Measurements from ENCODE around the gene SERGEF. TPM values are rescaled to one million over a fixed set of nuclear protein-coding genes. Genes with fewer than 3 reads are reported as not detected.
"Not testable (repeated sequence)": the region's sequence is repeated elsewhere in the genome, so short reads cannot be mapped to it uniquely, and the experiment has no call there.

The SERGEF gene
- total RNA-seq, 1 donor from 2014 or later, result 15.4 TPM

GRCh38 chr11:18005376-18006129 is 7.3 kb downstream of the SERGEF start:
- intact Hi-C loops (cut with micrococcal nuclease), result no loop called here
- DNase-seq (no peak), ATAC-seq (no peak)

GRCh38 chr11:18001191-18001590 is 11.7 kb downstream of the SERGEF start:
- intact Hi-C loops (cut with micrococcal nuclease), result no loop called here
- DNase-seq (no peak), ATAC-seq (no peak)

GRCh38 chr11:18000760-18001159 is 12.1 kb downstream of the SERGEF start:
- DNase-seq (no peak), ATAC-seq (no peak)
- intact Hi-C loops (cut with micrococcal nuclease), result no loop called here

- DNase-seq; ATAC-seq; intact Hi-C loops (cut with micrococcal nuclease): not testable (repeated sequence)
These were observed 12.7 kb downstream of the SERGEF start for GRCh38 chr11:18000128-18000527.

- ATAC-seq (no peak), DNase-seq (no peak)
- intact Hi-C loops (cut with micrococcal nuclease), result no loop called here
These were observed 19.9 kb downstream of the SERGEF start for GRCh38 chr11:17992916-17993315.

GRCh38 chr11:17991783-17992433 is 20.9 kb downstream of the SERGEF start:
- ATAC-seq (peak; percentile 24), DNase-seq (no peak)
- intact Hi-C loops (cut with micrococcal nuclease), result no loop called here

GRCh38 chr11:17989306-17989705 is 23.5 kb downstream of the SERGEF start:
- intact Hi-C loops (cut with micrococcal nuclease), result no loop called here
- no peak for ATAC-seq

GRCh38 chr11:17988465-17988864 is 24.4 kb downstream of the SERGEF start:
- DNase-seq (no peak), ATAC-seq (no peak)
- intact Hi-C loops (cut with micrococcal nuclease), result no loop called here

More at GRCh38 chr11:17989306-17989705, 23.5 kb downstream of the SERGEF start:
- DNase-seq, result no peak

- no peak for DNase-seq
- intact Hi-C loops (cut with micrococcal nuclease), result no loop called here
- no peak for ATAC-seq
These were observed 25.0 kb downstream of the SERGEF start for GRCh38 chr11:17987826-17988225.

- ATAC-seq, result no peak
- DNase-seq, result no peak
- intact Hi-C loops (cut with micrococcal nuclease), result no loop called here
These were observed 26.1 kb downstream of the SERGEF start for GRCh38 chr11:17986711-17987220.

- ATAC-seq (peak; percentile 69), DNase-seq (peak; percentile 60)
- intact Hi-C loops (cut with micrococcal nuclease), result no loop called here
These were observed 26.7 kb downstream of the SERGEF start for GRCh38 chr11:17986007-17986710.

- intact Hi-C loops (cut with micrococcal nuclease), result no loop called here
- ATAC-seq (peak; percentile 81), DNase-seq (no peak)
These were observed 27.3 kb downstream of the SERGEF start for GRCh38 chr11:17985517-17985916.

- DNase-seq (no peak), ATAC-seq (no peak)
- intact Hi-C loops (cut with micrococcal nuclease), result no loop called here
These were observed 29.3 kb downstream of the SERGEF start for GRCh38 chr11:17983569-17983968.

GRCh38 chr11:17979770-17980371 is 33.0 kb downstream of the SERGEF start:
- intact Hi-C loops (cut with micrococcal nuclease), result loop anchor here (2.0 to 10.0 kb wide), 2 partner anchors 215 to 249 kb away; no protein-coding TSS in a partner anchor
- DNase-seq (no peak), ATAC-seq (peak; percentile 64)

- intact Hi-C loops (cut with micrococcal nuclease), result loop anchor here (2.0 to 10.0 kb wide), 2 partner anchors 214 to 248 kb away; no protein-coding TSS in a partner anchor
- ATAC-seq (peak; percentile 89), DNase-seq (peak; percentile 57)
These were observed 34.1 kb downstream of the SERGEF start for GRCh38 chr11:17978553-17979287.

- intact Hi-C loops (cut with micrococcal nuclease), result loop anchor here (10.0 kb wide), 1 partner anchor 212 kb away; no protein-coding TSS in a partner anchor
These were observed 36.2 kb downstream of the SERGEF start for GRCh38 chr11:17976651-17977050.

GRCh38 chr11:17974246-17974645 is 38.6 kb downstream of the SERGEF start:
- DNase-seq (no peak), ATAC-seq (peak; percentile 41)
- intact Hi-C loops (cut with micrococcal nuclease), result loop anchor here (10.0 kb wide), 1 partner anchor 209 kb away; no protein-coding TSS in a partner anchor

More at GRCh38 chr11:17976651-17977050, 36.2 kb downstream of the SERGEF start:
- no peak for DNase-seq
- ATAC-seq, result no peak

- intact Hi-C loops (cut with micrococcal nuclease), result loop anchor here (10.0 kb wide), 1 partner anchor 208 kb away; no protein-coding TSS in a partner anchor
- peak; percentile 92 for ATAC-seq
- DNase-seq, result peak; percentile 55
These were observed 39.9 kb downstream of the SERGEF start for GRCh38 chr11:17972987-17973386.
